ENCODE results near the gene LZTS2. TPM values are rescaled to one million over a fixed set of nuclear protein-coding genes. Genes with fewer than 3 reads are reported as not detected.

The LZTS2 gene, protein sequence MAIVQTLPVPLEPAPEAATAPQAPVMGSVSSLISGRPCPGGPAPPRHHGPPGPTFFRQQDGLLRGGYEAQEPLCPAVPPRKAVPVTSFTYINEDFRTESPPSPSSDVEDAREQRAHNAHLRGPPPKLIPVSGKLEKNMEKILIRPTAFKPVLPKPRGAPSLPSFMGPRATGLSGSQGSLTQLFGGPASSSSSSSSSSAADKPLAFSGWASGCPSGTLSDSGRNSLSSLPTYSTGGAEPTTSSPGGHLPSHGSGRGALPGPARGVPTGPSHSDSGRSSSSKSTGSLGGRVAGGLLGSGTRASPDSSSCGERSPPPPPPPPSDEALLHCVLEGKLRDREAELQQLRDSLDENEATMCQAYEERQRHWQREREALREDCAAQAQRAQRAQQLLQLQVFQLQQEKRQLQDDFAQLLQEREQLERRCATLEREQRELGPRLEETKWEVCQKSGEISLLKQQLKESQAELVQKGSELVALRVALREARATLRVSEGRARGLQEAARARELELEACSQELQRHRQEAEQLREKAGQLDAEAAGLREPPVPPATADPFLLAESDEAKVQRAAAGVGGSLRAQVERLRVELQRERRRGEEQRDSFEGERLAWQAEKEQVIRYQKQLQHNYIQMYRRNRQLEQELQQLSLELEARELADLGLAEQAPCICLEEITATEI
- 75.7 and 79.3 TPM in 2 replicates for total RNA-seq (2021; fragmentation: NEBNext Ultra II Directional; extraction: Animal tissue kit (Norgen Biotek cat#: 25700))
- 99.5 and 161 TPM in 2 replicates for polyA plus RNA-seq (2011; rRNA removed)
- 84.1 TPM for polyA plus RNA-seq (2011; cell fraction: cytosol; rRNA removed)
- 198 TPM for polyA plus RNA-seq (2011; cell fraction: nucleus; rRNA removed)
- 34.9 to 80.3 TPM (median 70.1 TPM) in 4 replicates for polyA plus RNA-seq (2012, experiment 1 of 2)
- 71.2 TPM for polyA plus RNA-seq (2012, experiment 2 of 2)
- polyA plus RNA-seq (2013, experiment 1 of 2): 61.8 TPM
- 57.5 TPM for polyA plus RNA-seq (2013, experiment 2 of 2)
- 25.8 and 26.7 TPM in 2 replicates for polyA minus RNA-seq (2011; rRNA and poly(A)+ RNA removed)
- polyA minus RNA-seq (2011; cell fraction: cytosol; rRNA and poly(A)+ RNA removed): 45.7 TPM
- 51.4 TPM for polyA minus RNA-seq (2011; cell fraction: nucleus; rRNA and poly(A)+ RNA removed)
- long read RNA-seq, experiment 1, partial matches to known transcripts: 46 of 49 reads
- long read RNA-seq, experiment 1, other reads (novel, unspliced or antisense): 2 of 49 reads
- long read RNA-seq, experiment 2, partial matches to known transcripts: 2 of 2 reads
- long read RNA-seq, experiment 2, other reads (novel, unspliced or antisense): 0 of 2 reads

GRCh38 chr10:100999742-101000126 lies at the start of gene LZTS2:
TSS of gene LZTS2 (plus strand) at chr10:100999808. CDS start at chr10:101002539, 2,731 bp downstream.
- H3K4me1 ChIP-seq (replicated peaks in 1 of 4; ENCODE audit: control insufficient read depth in 3 of 4, insufficient read depth in 4 of 4, low read length in 3 of 4): peaks cover 4 to 24% (median 14%) of the 10 kb centered on the region in 4 experiments
- no peak for FAIRE-seq
- H2BK5ac ChIP-seq (ENCODE audit: low read depth, low read length): peak within 1 kb of the TSS; percentile 98
- peak within 1 kb of the TSS; percentile 71 for H3K56ac ChIP-seq (replicated peaks; ENCODE audit: insufficient read length, low read depth, low read length)
- ChIA-PET CTCF (ENCODE audit: partially characterized antibody) (interaction anchor here (1.0 to 26.8 kb wide), 5 partner anchors 8 to 56 kb away, joined by 5 to 464 read pairs (median 6); partner anchors contain the start of genes PDZD7 and SFXN3), POLR2A (ENCODE audit: partially characterized antibody) (interaction anchor here (0.9 to 12.6 kb wide), 6 partner anchors 9 to 33 kb away, joined by 3 to 143 read pairs (median 20); partner anchors contain the start of genes MRPL43, PDZD7, SFXN3 and TWNK)
- H3K18ac ChIP-seq (ENCODE audit: extremely low read depth, low read length): peak within 1 kb of the TSS; percentile 87
- peaks cover 17% of the 10 kb centered on the region for H3K23me2 ChIP-seq (ENCODE audit: low read depth, low read length)
- H3K14ac ChIP-seq (ENCODE audit: insufficient read length): no peak within 1 kb of the TSS
- no peaks in the 10 kb centered on the region for H3K27me3 ChIP-seq (replicated peaks in 1 of 4; ENCODE audit: control insufficient read depth in 3 of 4, extremely low read depth in 1 of 4, insufficient read depth in 3 of 4, low read length in 3 of 4)
- peak within 1 kb of the TSS; percentile 76 for H2AK5ac ChIP-seq (ENCODE audit: low read depth, low read length)
- H2BK120ac ChIP-seq (replicated peaks; ENCODE audit: low read depth, low read length): peak within 1 kb of the TSS; percentile 7
- H3K79me2 ChIP-seq (ENCODE audit: control insufficient read depth in 1 of 2, insufficient read depth in 2 of 2, low read length in 2 of 2): peaks cover 0 to 33% of the 10 kb centered on the region in 2 experiments; a peak in 2 of 4 replicates
- H3K9ac ChIP-seq (replicated peaks in 1 of 4; ENCODE audit: extremely low read depth in 1 of 4, low read depth in 3 of 4, low read length in 3 of 4): peak within 1 kb of the TSS; percentile 80 to 94 (median 88)
- H4K5ac ChIP-seq (ENCODE audit: insufficient read length, low read depth, low read length): peak within 1 kb of the TSS; percentile 46
- peak within 1 kb of the TSS; percentile 98 for H2BK12ac ChIP-seq (ENCODE audit: low read depth, low read length)
- peak within 1 kb of the TSS; percentile 75 to 90 (median 76) for H3K4me3 ChIP-seq (ENCODE audit: extremely low read depth in 1 of 4, insufficient read depth in 2 of 4, low read depth in 3 of 4, low read length in 4 of 4)
- H3K79me1 ChIP-seq (ENCODE audit: low read depth, low read length): peaks cover 6% of the 10 kb centered on the region; the same call in 1 of the 2 replicates
- no peaks in the 10 kb centered on the region for H3K9me3 ChIP-seq (ENCODE audit: insufficient read depth in 2 of 2, low read depth in 1 of 2, low read length in 1 of 2)
- H4K8ac ChIP-seq (ENCODE audit: extremely low read depth, insufficient read depth, low read length): peak within 1 kb of the TSS; percentile 97
- no peak within 1 kb of the TSS for H3K23ac ChIP-seq (ENCODE audit: insufficient read length)
- peak in 1 of 2 experiments; percentile 61 for DNase-seq (ENCODE audit: low read depth in 1 of 2, low spot score in 2 of 2)
- peak within 1 kb of the TSS; percentile 97 for H4K91ac ChIP-seq (replicated peaks; ENCODE audit: insufficient read length, low read length)
- 0% methylated on average over 2 of the region's 44 CpGs; no CpG with 5 or more reads in 1 of the 2 experiments for WGBS, 2 experiments (ENCODE audit: extremely low coverage in 1 of 2, insufficient coverage in 1 of 2, insufficient read length in 1 of 2, insufficient replicate concordance in 2 of 2, low coverage in 1 of 2, low lambda C conversion rate in 2 of 2, missing lambda C conversion rate in 1 of 2)
- H3K4ac ChIP-seq (replicated peaks; ENCODE audit: insufficient read length, low read depth, low read length): peak within 1 kb of the TSS; percentile 99
- peak within 1 kb of the TSS; percentile 93 to 99 for H3K4me2 ChIP-seq (ENCODE audit: insufficient read depth in 1 of 2, low read depth in 2 of 2, low read length in 2 of 2)
- no peak within 1 kb of the TSS for H2AFZ ChIP-seq (ENCODE audit: low read length)
- H3K36me3 ChIP-seq (ENCODE audit: control insufficient read depth in 2 of 4, insufficient read depth in 4 of 4, low read length in 3 of 4): peaks cover 2 to 22% (median 13%) of the 10 kb centered on the region in 4 experiments; a peak in 5 of 8 replicates
- H4K20me1 ChIP-seq (replicated peaks in 1 of 2; ENCODE audit: control insufficient read depth in 1 of 2, insufficient read depth in 2 of 2, low read length in 2 of 2): peaks cover 0 to 10% of the 10 kb centered on the region in 2 experiments
- peak within 1 kb of the TSS; percentile 84 for H3K27ac ChIP-seq (ENCODE audit: low read depth, low read length)
- H2BK20ac ChIP-seq (ENCODE audit: low read length): peak within 1 kb of the TSS; percentile 80; the same call in 1 of the 2 replicates
- H2BK15ac ChIP-seq (ENCODE audit: low read length): peak within 1 kb of the TSS; percentile 98; the same call in 1 of the 2 replicates
- TF ChIP-seq EGR1 (IDR thresholded peaks at IDR 0.05; ENCODE audit: borderline replicate concordance, low read depth, low read length): no peak
- peak; percentile 41 for TF ChIP-seq KDM4A (IDR thresholded peaks at IDR 0.05; ENCODE audit: low read depth, low read length, severe bottlenecking)
- TF ChIP-seq ATF2 (IDR thresholded peaks at IDR 0.05; ENCODE audit: low read length): no peak
- TF ChIP-seq KDM1A (IDR thresholded peaks at IDR 0.05; ENCODE audit: borderline replicate concordance, low read length): no peak
- TF ChIP-seq GABPA (IDR thresholded peaks at IDR 0.05; ENCODE audit: borderline replicate concordance, insufficient read depth, low read length): no peak
